ENCODE results near the gene CACTIN. TPM values are rescaled to one million over a fixed set of nuclear protein-coding genes. Genes with fewer than 3 reads are reported as not detected.

Gene CACTIN
- total RNA-seq, 4 donors from 2014 or later: 14.4 to 31.1 (median 22.5) TPM

DNA sequence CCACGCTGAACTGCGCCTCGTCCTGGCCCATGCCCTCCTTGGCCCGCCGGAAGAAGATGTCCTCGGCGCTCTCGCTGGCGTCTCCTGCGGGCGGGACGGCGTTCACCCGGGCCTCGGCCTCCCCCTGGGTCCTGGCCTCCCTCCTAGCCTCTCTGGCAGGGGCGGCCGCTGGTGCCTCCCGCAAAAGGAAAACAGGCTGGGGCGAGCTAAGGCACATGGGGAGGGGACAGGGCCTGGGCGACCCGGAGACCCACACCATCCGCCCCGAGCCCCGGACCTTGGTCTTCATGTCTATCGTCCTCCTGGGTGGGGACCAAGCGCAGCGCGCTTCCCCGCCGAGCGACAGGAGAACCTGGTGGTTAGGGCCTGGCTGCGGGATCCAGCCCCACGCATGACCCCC, 14.3 kb downstream of the CACTIN start:
- ATAC-seq (ENCODE audit: low FRiP score): no peak
- no peak for DNase-seq (ENCODE audit: low spot score)
- TF ChIP-seq, protein P1, sequence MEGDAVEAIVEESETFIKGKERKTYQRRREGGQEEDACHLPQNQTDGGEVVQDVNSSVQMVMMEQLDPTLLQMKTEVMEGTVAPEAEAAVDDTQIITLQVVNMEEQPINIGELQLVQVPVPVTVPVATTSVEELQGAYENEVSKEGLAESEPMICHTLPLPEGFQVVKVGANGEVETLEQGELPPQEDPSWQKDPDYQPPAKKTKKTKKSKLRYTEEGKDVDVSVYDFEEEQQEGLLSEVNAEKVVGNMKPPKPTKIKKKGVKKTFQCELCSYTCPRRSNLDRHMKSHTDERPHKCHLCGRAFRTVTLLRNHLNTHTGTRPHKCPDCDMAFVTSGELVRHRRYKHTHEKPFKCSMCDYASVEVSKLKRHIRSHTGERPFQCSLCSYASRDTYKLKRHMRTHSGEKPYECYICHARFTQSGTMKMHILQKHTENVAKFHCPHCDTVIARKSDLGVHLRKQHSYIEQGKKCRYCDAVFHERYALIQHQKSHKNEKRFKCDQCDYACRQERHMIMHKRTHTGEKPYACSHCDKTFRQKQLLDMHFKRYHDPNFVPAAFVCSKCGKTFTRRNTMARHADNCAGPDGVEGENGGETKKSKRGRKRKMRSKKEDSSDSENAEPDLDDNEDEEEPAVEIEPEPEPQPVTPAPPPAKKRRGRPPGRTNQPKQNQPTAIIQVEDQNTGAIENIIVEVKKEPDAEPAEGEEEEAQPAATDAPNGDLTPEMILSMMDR (IDR thresholded peaks at IDR 0.05): no peak

DNA sequence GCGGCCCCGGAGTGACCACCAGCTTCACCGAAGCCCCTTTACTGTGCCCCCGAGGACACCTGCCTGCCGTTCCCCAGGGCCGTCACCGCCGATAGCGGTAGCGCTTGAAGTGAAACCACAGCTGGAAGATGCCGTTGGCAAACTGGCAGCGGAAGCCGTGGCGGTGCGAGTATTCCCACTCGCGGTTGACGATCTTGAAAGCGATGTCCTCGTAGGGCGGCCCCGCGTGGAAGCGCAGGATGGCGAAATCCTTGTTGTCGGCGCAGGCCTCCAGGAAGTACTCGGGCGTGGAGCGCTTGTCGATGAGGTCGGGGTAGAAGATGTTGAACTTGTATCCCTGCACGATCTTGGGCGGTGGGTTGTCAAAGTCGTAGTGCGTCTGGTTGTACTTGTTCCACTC, 14.7 kb downstream of the CACTIN start:
- DNase-seq (ENCODE audit: low spot score): no peak
- TF ChIP-seq, protein P1 (IDR thresholded peaks at IDR 0.05): no peak
- ATAC-seq (ENCODE audit: low FRiP score): no peak

DNA sequence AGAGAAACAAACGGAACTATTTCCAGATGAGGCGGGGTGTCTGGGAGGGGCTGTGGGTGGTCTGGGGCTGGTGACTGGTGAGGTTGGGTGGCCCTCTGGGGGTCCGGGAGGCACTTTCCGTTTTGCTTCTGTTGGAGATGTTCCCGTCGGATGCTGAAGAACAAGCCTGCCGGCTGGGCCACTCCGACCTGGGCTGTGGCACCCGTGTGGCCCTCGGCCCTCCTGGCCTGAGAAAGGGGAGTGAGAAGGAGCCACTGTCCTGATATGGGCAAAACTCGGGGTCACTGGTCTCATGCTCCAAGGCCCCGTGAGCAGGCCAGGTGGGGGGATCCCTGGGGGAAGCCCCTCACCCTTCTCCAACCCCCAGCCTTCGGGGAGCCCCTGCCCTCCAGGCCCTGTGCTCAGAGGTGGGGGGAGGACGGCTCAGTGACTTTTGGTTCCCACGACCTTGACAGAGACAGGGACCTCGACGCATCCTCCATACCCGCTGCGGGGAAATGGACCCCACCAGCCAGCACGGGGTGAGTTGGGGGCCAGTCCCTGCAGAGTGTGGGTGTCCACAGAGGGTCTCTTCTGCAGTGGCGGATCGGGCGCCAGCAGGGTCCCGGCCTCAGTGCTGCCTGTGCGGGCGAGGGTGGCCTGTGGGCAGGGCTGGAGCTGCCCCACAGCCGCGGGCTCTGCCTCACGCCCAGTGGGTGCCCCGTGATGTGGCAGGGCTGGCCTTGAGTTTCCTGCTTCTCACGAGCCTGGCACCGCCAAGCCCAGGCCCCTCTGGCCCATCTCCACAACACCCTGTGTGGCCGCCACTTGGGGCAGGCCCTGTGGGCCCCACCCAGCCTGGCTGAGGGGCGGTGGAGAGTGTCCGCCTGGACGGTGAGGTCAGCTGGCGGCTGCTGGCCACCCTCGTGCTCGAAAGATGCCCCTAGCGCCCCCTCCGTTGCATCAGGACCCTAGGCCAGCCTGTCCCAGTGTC, 15.6 kb downstream of the CACTIN start:
- DNase-seq (ENCODE audit: low spot score): no peak
- ATAC-seq (ENCODE audit: low FRiP score): no peak
- TF ChIP-seq, protein P1 (IDR thresholded peaks at IDR 0.05): no peak

DNA sequence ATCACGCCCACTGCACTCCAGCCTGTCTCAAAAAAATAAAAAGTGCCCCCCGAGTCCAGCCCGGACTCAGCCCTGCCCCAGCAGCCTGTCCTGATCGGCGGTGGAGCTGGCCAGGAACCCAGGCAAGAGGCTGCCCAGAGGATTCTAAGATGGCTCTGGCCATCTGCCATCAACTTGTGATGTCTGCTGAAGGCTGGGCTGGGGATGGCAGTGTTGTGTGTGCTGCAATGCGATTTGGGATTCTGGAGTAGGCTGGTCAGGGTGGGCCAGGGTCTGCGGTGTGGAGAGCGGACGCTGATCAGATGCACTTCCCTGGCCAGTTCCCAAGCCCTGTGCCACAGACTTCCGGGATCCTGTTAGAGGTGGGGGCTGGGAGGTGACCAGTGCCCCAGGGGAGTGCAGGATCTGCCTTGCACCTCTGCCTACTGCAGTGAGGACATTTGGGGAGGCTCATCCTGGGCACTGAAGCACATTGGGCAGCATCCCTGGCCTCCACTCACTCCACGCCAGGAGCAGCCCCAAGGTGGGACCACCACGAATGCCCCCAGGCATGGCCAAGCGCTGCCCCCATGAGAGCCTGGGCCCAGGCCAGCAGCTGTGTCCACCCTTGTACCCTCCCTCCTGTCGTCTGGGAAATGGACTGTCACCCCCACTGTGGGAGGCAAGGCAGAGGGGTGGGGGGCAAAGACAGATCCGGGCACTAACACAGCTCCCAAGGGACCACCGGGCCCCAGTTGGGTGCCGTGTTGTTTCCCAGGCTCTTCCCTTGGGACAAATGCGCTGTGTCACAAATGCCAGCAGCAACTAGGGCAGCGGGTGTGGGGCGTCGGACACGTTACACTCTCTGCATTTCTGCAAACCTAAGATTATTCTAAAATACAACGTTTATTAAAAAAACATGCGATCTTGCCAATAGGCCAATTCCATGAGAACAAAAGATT, 16.5 kb downstream of the CACTIN start:
- TF ChIP-seq, protein P1 (IDR thresholded peaks at IDR 0.05): no peak
- DNase-seq (ENCODE audit: low spot score) (no peak), ATAC-seq (ENCODE audit: low FRiP score) (no peak)

DNA sequence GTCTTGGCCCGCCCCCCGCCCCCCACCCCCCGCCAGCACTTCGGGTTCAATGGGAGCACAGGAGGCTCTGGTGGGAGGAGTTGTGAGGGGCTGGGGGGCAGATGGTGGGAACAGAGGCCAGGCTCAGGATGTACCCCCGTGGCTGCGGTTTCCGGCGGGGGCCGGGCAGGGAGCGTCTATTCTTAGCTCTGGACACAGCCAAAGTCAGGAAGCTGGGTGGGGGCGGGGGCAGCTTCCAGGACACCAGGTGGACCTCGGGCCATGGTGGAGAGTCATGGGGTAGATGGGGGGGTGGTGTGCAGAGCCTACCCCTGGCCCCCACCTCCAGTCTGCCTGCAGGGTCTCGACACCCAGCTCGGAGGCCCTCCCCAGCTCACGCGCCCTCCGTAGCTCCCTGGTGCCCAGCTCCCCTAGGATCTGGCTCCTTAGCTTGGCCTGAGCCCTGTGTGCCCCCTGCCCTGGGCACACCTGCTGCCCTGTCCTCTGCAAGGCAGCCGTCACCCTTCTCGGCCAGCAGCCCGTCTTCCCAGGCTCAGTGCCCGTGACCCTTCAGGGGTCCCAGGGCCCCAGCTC, 17.8 kb downstream of the CACTIN start:
- ATAC-seq (ENCODE audit: low FRiP score) (no peak), DNase-seq (ENCODE audit: low spot score) (no peak)
- TF ChIP-seq, protein P1 (IDR thresholded peaks at IDR 0.05): no peak

DNA sequence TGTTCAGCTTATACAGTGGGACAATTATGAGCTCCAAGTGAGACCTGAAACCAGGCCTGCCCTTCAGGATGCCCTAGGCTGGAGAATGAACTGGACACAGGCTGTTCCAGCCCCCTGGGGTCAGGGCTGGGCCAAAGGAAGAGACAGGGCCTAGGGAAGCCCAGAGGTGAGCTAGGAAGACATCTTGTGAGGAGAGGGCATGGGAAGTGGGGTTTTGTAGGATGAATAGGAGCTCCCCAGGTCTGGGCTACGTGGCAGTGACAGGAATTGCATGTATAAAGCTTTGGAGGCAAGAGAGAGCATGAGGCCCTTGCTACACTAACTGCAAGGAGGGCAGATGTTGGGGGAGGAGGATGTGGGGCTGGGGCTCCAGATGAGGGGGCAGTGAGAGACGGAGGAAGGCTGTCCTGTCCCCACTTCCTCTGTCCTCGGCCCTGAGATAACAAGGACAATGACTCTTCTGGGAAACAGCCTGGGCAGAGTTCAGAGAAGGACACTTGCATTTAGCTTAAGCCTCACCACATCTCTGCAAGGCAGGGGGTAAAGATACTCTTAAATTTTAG, 18.4 kb downstream of the CACTIN start:
- DNase-seq (ENCODE audit: low spot score) (no peak), ATAC-seq (ENCODE audit: low FRiP score) (no peak)

More for the DNA sequence above, 18.4 kb downstream of the CACTIN start:
- TF ChIP-seq, protein P1 (IDR thresholded peaks at IDR 0.05): no peak

Data from omental fat pad (tissue), 4 donors.